NB4 (cell line): ENCODE measurements around the gene KLHDC10.
A peak's percentile ranks its signal among the peaks of the same experiment; 100 is the strongest.
"Not testable (repeated sequence)": the region's sequence is repeated elsewhere in the genome, so short reads cannot be mapped to it uniquely, and the experiment has no call there.

Source experiments
- DNase-seq: peaks from one replicate; pipeline ENCODE4 v3.0.0; 2010; ENCODE audit warnings: low read depth
- H3K4me3 ChIP-seq: one replicate; pipeline ENCODE4 v1.5.1; 2011; ENCODE audit warnings: mild to moderate bottlenecking, low read depth, low read length, moderate library complexity
- CTCF ChIP-seq: IDR thresholded peaks from one replicate; pipeline ENCODE4 v1.5.1; 2012; ENCODE audit warnings: low read depth, low read length
- MAX ChIP-seq: IDR thresholded peaks from 2 replicates; pipeline ENCODE4 v1.6.1; 2011; ENCODE audit warnings: low read depth, low read length
- MYC ChIP-seq: IDR thresholded peaks from 2 replicates; pipeline ENCODE4 v1.6.1; 2011; ENCODE audit warnings: low read depth, low read length
- POLR2A ChIP-seq: IDR thresholded peaks from 2 replicates; pipeline ENCODE4 v1.6.1; 2011; ENCODE audit warnings: mild to moderate bottlenecking; ENCODE audit not compliant: insufficient read length; ENCODE audit errors: extremely low read depth

The KLHDC10 gene

GRCh38 chr7:130071701-130072622, 1.6 kb downstream of the KLHDC10 start:
- H3K4me3 ChIP-seq, result peak overlapping the region; percentile 97
- TF ChIP-seq MAX, result peak; percentile 97
- no peak for TF ChIP-seq POLR2A
- peak; percentile 99 for TF ChIP-seq CTCF
- peak; percentile 53 for TF ChIP-seq MYC
- DNase-seq, result peak; percentile 94

GRCh38 chr7:130079846-130080394, 9.6 kb downstream of the KLHDC10 start:
- DNase-seq, result no peak
- TF ChIP-seq MYC (no peak), MAX (no peak), POLR2A (no peak), CTCF (no peak)
- no peak overlapping the region for H3K4me3 ChIP-seq

GRCh38 chr7:130083497-130083896, 13.2 kb downstream of the KLHDC10 start:
- H3K4me3 ChIP-seq, DNase-seq: not testable (repeated sequence)

GRCh38 chr7:130084037-130084875, 13.9 kb downstream of the KLHDC10 start:
- TF ChIP-seq CTCF, result peak; percentile 60
- no peak for TF ChIP-seq MYC
- peak; percentile 70 for DNase-seq
- no peak overlapping the region for H3K4me3 ChIP-seq

- not testable (repeated sequence) for DNase-seq, H3K4me3 ChIP-seq
Observed at GRCh38 chr7:130085235-130085634, 14.9 kb downstream of the KLHDC10 start.

- no peak for DNase-seq
- no peak overlapping the region for H3K4me3 ChIP-seq
- TF ChIP-seq MYC (no peak), MAX (no peak), CTCF (no peak), POLR2A (no peak)
Observed at GRCh38 chr7:130086938-130087337, 16.6 kb downstream of the KLHDC10 start.
